ENCODE measurements around the gene BTF3. TPM values are rescaled to one million over a fixed set of nuclear protein-coding genes. Genes with fewer than 3 reads are reported as not detected.

The BTF3 gene
- total and polyA plus RNA-seq, 2 of the 13 experiments (the other 11 are each of a cell fraction or from before 2014, with no cell fraction given), result 557 to 698 TPM

- TF ChIP-seq USF2 (IDR thresholded peaks at IDR 0.05; ENCODE audit: low read depth, low read length) (no peak), USF2 (CRISPR knock-in tag; IDR thresholded peaks at IDR 0.05; ENCODE audit: borderline replicate concordance) (peak; percentile 65; the same call in 1 of the 2 replicates), GZF1 (CRISPR knock-in tag; IDR thresholded peaks at IDR 0.05) (no peak; the same call in 1 of the 2 replicates), HNF4G (IDR thresholded peaks at IDR 0.05; ENCODE audit: borderline replicate concordance, low read depth, low read length) (no peak), HNF4G (CRISPR knock-in tag; IDR thresholded peaks at IDR 0.05; ENCODE audit: borderline replicate concordance, low read depth) (no peak; the same call in 1 of the 2 replicates), REPIN1 (CRISPR knock-in tag; IDR thresholded peaks at IDR 0.05; ENCODE audit: borderline replicate concordance, low read depth) (peak; percentile 74), KMT2A (CRISPR knock-in tag; IDR thresholded peaks at IDR 0.05) (peak; percentile 79; the same call in 1 of the 2 replicates), KDM4B (CRISPR knock-in tag; IDR thresholded peaks at IDR 0.05) (peak; percentile 3; the same call in 1 of the 2 replicates), ZNF260 (CRISPR knock-in tag; IDR thresholded peaks at IDR 0.05; ENCODE audit: borderline replicate concordance, low read depth) (no peak), ZIK1 (CRISPR knock-in tag; IDR thresholded peaks at IDR 0.05; ENCODE audit: borderline replicate concordance, low read depth) (no peak), GRHL1 (CRISPR knock-in tag; conservative IDR thresholded peaks at IDR 0.05) (no peak), ZNF33B (CRISPR knock-in tag; IDR thresholded peaks at IDR 0.05) (peak; percentile 97; the same call in 1 of the 2 replicates), STAT6 (CRISPR knock-in tag; IDR thresholded peaks at IDR 0.05; ENCODE audit: borderline replicate concordance) (no peak), RARA (CRISPR knock-in tag; IDR thresholded peaks at IDR 0.05) (no peak), MLLT10 (CRISPR knock-in tag; IDR thresholded peaks at IDR 0.05) (no peak), ZNF496 (CRISPR knock-in tag; IDR thresholded peaks at IDR 0.05; ENCODE audit: insufficient replicate concordance) (no peak), GMEB1 (CRISPR knock-in tag; IDR thresholded peaks at IDR 0.05; ENCODE audit: borderline replicate concordance) (peak; percentile 71)
These were observed at the start of gene BTF3 (continued) for GRCh38 chr5:73498057-73498992.
